Heart left ventricle (tissue), 16 donors: ENCODE measurements around the gene SATB2. TPM values are rescaled to one million over a fixed set of nuclear protein-coding genes. Genes with fewer than 3 reads are reported as not detected.

Experiments used
- ATAC-seq, 4 donors: fragments of 200-7000 bp; cut with Tn5 transposase; one replicate each; pipeline ENCODE4 v1.9.1; 2020 to 2022; ENCODE audit warnings: moderate library complexity in 4 of 4, mild to moderate bottlenecking in 3 of 4, moderate number of reproducible peaks in 1 of 4
- DNase-seq, 5 donors: peaks; one replicate each; pipeline ENCODE4 v3.0.0-alpha.2; 2020
- H3K27ac ChIP-seq, 12 donors: fragments of 200-600 bp; sonication (generic) in 4 of 12; one replicate each; pipeline versions ENCODE4 v1.5.0 to v1.8.0; 2016 to 2022; ENCODE audit warnings: mild to moderate bottlenecking in 2 of 12
- H3K27me3 ChIP-seq, 9 donors: fragments of 200-600 bp; sonication (generic) in 2 of 9; one replicate each; pipeline versions ENCODE4 v1.5.1 to v1.8.0; 2016 to 2022; ENCODE audit warnings: mild to moderate bottlenecking in 3 of 9
- H3K36me3 ChIP-seq, 9 donors: fragments of 200-600 bp; sonication (generic) in 2 of 9; one replicate each; pipeline versions ENCODE4 v1.5.0 to v1.8.0; 2018 to 2022; ENCODE audit warnings: mild to moderate bottlenecking in 2 of 9
- H3K4me1 ChIP-seq, 12 donors: fragments of 200-600 bp; sonication (generic) in 4 of 12; one replicate each; pipeline versions ENCODE4 v1.5.0 to v1.8.0; 2016 to 2022; ENCODE audit warnings: mild to moderate bottlenecking in 3 of 12
- H3K4me3 ChIP-seq, 12 donors: fragments of 200-600 bp; sonication (generic) in 4 of 12; one replicate each; pipeline versions ENCODE4 v1.5.0 to v1.8.0; 2017 to 2022; ENCODE audit warnings: mild to moderate bottlenecking in 9 of 12, moderate library complexity in 4 of 12
- H3K9me3 ChIP-seq, 12 donors: fragments of 200-600 bp; sonication (generic) in 4 of 12; one replicate each; pipeline versions ENCODE4 v1.5.0 to v1.8.0; 2016 to 2022; ENCODE audit warnings: mild to moderate bottlenecking in 1 of 12
- CTCF ChIP-seq, 12 donors: fragments of 200-600 bp; sonication (generic) in 4 of 12; IDR thresholded peaks; one replicate each; pipeline versions ENCODE4 v1.5.0 to v1.8.0; 2018 to 2022; ENCODE audit warnings: antibody characterized with exemption in 12 of 12, mild to moderate bottlenecking in 5 of 12
- POLR2A ChIP-seq, 2 donors: fragments of 450-650 bp; IDR thresholded peaks; one replicate each; pipeline ENCODE4 v1.6.1; 2017; ENCODE audit warnings: antibody characterized with exemption in 2 of 2, mild to moderate bottlenecking in 2 of 2, moderate library complexity in 2 of 2
- WGBS, 4 donors: extraction: QIAGEN DNeasy Blood & Tissue Kit in 2 of 4; methylation state at CpG; one replicate each; pipeline versions ENCODE4 v1.1.5 to v1.1.7; 2013 to 2018; 5-methylcytosine and 5-hydroxymethylcytosine counted together
- intact Hi-C, 10 donors: fragments of 100-400 bp; cut with DNase I; formaldehyde crosslinking; loops; one replicate each; pipeline versions ENCODE4 v1.11.1 to v1.14.2; 2022
- polyA plus RNA-seq, 2 donors: library from polyadenylated mRNA; stranded (reverse); fragments of 200-250 nt; gene quantifications; one replicate each; pipeline ENCODE4 v1.2.3, GENCODE V29; 2013
- total RNA-seq, 9 donors: library from RNA; depleted of rRNA in 2 of 9; stranded (reverse); fragments of >200 nt in 2 of 9; fragmentation: NEBNext Ultra II Directional in 3 of 9; extraction: Animal tissue kit (Norgen Biotek cat#: 25700) in 3 of 9; gene quantifications; one replicate each; pipeline versions ENCODE4 v1.1.0 to v1.2.4, GENCODE V29; 2016 to 2023
- donor health status: ischemic (EF 13 %, LVEDD 7.1; RV severe dilation, severe dysfunction).
- donor health status: healthy with polysubstance abuse.
- donor health status: DM: no; HTN: yes; CAD: no.
- donor health status: DM: no; HTN: no; CAD: no.
- donor health status: ischemic (EF 25% LVEDD 6.9; RV normal size, moderate dysfunction).
- donor health status: ischemic (EF 25% LVEDD 5.7; RV mildly dilated, moderate dysfunction).
- donor health status: healthy.
- donor health status: DM: yes; HTN: yes; CAD: no.
- donor health status: ischemic (EF 35%, LVEDD 5.7; RV mildly dilated, moderate dysfunction).
- donor health status: nonischemic (EF 11% LVEDD 7.7; RV severe dilation, severe dysfunction).
- donor health status: DM: yes; HTN: yes; CAD: no.
- donor health status: PGD.
- donor health status: ischemic (EF 29% LVEDD 5.4; RV normal size, mild dysfunction).
- donor health status: nonischemic (EF 23%, LVEDD 6.1; RV moderate dilation, normal function).

The SATB2 gene
- total and polyA plus RNA-seq, 11 donors, result 0.38 to 3.3 (median 1.2) TPM

- H3K9me3 ChIP-seq, result no peaks in the 10 kb centered on the region
- no peak overlapping the region for H3K27ac ChIP-seq
- ATAC-seq (no peak), DNase-seq (no peak)
- peaks cover 73 to 100% (median 96%) of the 10 kb centered on the region in 9 donors for H3K27me3 ChIP-seq
- 3 to 8% (median 5%) methylated on average over 51 to 55 of the region's 55 CpGs for WGBS, 4 donors
- H3K4me3 ChIP-seq, result peak overlapping the region in 1 of 12 donors; percentile 6
- intact Hi-C loops, result no loop called here
- H3K4me1 ChIP-seq, result peaks cover 0 to 45% (median 21%) of the 10 kb centered on the region in 12 donors
- TF ChIP-seq POLR2A (IDR thresholded peaks at IDR 0.05), result no peak
- TF ChIP-seq CTCF (IDR thresholded peaks at IDR 0.05), result no peak
- no peaks in the 10 kb centered on the region for H3K36me3 ChIP-seq
Measured at GRCh38 chr2:199468561-199469513, 11.1 kb upstream of the SATB2 start.

GRCh38 chr2:199467066-199467822, 9.5 kb upstream of the SATB2 start:
- Histone ChIP-seq H3K36me3 (no peaks in the 10 kb centered on the region), H3K9me3 (no peaks in the 10 kb centered on the region), H3K27me3 (peaks cover 85 to 100% (median 100%) of the 10 kb centered on the region in 9 donors), H3K27ac (no peak overlapping the region), H3K4me3 (no peak overlapping the region), H3K4me1 (peaks cover 4 to 61% (median 29%) of the 10 kb centered on the region in 12 donors)
- ATAC-seq, result no peak
- DNase-seq, result no peak
- intact Hi-C loops, result no loop called here
- WGBS, 4 donors, result 6 to 16% (median 8%) methylated on average over 20 to 23 of the region's 23 CpGs
- TF ChIP-seq CTCF (IDR thresholded peaks at IDR 0.05), result no peak
- TF ChIP-seq POLR2A (IDR thresholded peaks at IDR 0.05), result no peak

- no peak overlapping the region for H3K27ac ChIP-seq
- no peak overlapping the region for H3K4me3 ChIP-seq
- H3K4me1 ChIP-seq, result peaks cover 4 to 67% (median 29%) of the 10 kb centered on the region in 12 donors
- intact Hi-C loops, result no loop called here
- H3K9me3 ChIP-seq, result no peaks in the 10 kb centered on the region
- WGBS, 4 donors, result 7 to 20% (median 13%) methylated on average over 6 of the region's 6 CpGs
- ATAC-seq, result no peak
- no peaks in the 10 kb centered on the region for H3K36me3 ChIP-seq
- TF ChIP-seq POLR2A (IDR thresholded peaks at IDR 0.05) (no peak), CTCF (IDR thresholded peaks at IDR 0.05) (no peak)
- H3K27me3 ChIP-seq, result peaks cover 90 to 100% (median 100%) of the 10 kb centered on the region in 9 donors
- no peak for DNase-seq
Measured at GRCh38 chr2:199466692-199467065, 8.9 kb upstream of the SATB2 start.
